HG02623 (cell line): ENCODE results near the gene NR1I3.

ENCODE experiments used
- ATAC-seq: cut with Tn5 transposase; IDR thresholded peaks from one replicate; pipeline ENCODE4 v1.9.1; 2021; ENCODE audit warnings: moderate library complexity; ENCODE audit not compliant: unreplicated experiment

The NR1I3 gene

DNA sequence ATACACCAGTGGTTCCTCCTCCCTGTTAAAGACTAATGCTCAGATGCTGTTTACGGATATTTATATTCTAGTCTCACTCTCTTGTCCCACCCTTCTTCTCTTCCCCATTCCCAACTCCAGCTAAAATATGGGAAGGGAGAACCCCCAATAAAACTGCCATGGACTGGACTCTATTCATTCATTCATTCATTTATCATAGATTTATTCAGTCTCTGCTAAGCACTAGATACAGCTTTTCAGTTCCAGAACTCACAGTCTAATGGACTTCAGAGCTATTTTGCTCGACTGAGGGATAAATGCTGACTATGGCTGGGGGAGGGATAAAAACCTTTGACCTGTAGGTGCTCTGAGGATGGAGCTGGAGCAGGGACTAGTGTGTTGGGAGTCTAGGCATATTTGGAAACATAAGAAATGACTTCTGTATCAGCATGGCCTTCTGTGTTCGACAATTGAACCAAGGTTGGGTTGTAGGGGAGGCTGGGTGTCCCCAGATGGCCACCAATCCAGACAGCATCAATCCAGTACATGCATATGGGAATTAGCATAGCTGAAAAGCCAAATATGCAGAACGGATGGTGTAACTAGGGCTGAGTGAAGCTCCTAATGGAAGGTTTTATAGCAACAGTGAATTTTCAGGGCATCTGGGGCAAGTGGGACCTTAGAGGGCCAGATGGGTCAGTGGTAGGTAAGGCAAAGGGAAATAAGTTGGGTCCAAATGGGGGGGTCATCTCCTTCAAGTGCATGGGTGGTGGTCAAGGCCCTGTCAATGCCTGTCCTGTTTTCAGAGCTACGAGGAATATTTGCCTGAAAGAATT, 18.7 kb downstream of the NR1I3 start:
- no peak for ATAC-seq

DNA sequence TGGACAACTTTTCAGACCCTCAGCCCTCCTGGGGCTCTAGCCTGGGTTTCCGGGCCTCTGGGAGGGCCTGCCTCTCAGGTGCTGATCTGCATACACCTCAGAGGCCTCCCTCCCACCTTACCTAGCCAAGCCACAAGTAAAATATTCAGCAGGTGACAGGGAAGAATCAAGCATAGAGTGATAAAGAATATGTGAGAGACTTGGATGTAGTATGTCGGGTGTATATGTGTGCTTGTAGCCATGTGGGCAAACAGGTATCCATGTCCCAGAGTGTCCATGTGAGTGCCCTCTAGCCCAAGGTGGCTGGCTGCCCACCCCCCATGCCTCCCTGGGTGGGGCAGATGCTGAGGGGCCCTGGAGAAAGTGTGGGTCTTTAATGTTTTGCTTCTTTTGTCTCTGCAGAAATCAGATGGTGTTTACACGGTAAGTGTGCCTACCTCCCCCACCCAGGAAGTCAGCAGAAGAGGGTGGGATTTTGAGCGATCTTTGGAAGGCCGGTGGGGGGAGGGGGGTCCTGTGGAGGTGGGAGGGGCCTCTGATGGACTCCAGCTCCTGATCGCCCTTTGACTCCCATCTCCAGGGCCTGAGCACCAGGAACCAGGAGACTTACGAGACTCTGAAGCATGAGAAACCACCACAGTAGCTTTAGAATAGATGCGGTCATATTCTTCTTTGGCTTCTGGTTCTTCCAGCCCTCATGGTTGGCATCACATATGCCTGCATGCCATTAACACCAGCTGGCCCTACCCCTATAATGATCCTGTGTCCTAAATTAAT, 19.5 kb downstream of the NR1I3 start:
- ATAC-seq = no peak

DNA sequence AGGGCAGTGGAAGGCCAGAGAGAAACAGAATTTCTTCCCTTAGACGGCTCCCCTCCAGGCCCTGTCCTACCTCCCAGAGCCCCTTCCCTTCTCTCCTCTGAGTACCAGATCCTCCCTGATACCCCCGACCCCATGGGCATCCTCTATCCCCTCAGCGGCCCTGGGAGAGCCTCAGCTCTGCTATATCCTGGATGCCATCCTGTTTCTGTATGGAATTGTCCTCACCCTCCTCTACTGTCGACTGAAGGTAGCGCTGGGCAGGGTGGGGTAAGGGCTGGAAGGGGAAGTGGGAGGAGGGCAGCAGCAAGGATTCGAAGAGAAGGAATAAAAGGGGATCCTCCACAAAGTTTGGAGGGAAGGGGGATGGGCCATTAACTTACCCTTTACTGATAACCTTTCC, 20.2 kb downstream of the NR1I3 start:
- ATAC-seq = no peak

DNA sequence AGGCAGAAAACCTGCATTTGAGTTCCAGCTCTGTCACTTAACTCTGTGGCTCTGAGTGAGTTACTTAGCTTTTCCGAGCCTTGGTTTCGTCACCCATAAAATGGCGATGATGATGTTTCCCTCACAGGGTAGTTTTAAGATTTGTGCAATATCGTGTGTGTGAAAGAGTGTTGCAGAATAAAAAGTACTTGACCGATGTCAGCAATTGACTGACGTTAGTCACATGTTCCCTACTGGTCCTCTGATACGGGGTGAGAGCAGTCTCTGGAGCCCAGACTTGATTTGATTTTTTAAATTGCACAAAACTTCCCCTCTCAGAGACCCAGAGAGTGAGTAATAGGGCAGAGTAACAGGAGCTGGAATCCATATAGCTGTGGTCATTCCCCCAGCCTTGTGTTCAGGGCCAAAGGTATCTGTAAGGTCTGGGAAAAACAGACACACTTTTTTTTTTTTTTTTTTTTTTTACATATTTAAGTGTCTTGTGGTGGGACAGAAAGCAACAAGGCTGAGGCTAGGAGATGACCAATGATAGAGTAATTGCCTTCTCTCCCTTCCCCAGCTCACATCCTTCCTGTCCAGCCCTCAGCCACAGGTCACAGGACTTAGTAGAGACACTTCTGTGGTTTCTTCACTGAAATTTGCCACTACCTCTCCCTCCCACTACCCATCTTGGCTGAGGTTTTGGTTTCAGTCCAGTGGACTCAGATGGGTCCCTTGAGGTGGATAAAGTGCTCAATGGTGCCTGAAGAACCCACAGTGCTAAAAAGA, 20.9 kb downstream of the NR1I3 start:
- ATAC-seq = peak; percentile 83

DNA sequence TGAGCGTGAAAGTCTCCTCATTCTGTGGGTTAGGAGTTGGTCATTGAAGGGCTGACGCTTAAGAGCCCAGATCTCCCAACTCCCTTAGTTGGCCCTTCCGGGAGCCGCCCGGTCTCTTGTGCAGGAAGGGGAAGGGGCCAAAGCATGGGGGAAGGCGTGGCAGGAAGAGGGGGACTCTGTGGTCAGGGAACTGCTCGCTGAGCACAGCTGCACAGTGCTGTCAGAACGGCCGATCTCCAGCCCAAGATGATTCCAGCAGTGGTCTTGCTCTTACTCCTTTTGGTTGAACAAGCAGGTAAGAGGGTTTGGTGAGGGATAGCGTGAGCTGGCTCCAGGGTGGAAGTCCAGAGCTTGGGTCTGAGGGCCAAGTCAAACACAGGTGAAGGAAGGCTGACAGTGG, 22.9 kb downstream of the NR1I3 start, which contains the start of gene FCER1G:
Gene FCER1G (plus strand): TSS at position 220 of the 400 bp plus-strand sequence. CDS start 27 bp downstream, at position 247.
- ATAC-seq = no peak

DNA sequence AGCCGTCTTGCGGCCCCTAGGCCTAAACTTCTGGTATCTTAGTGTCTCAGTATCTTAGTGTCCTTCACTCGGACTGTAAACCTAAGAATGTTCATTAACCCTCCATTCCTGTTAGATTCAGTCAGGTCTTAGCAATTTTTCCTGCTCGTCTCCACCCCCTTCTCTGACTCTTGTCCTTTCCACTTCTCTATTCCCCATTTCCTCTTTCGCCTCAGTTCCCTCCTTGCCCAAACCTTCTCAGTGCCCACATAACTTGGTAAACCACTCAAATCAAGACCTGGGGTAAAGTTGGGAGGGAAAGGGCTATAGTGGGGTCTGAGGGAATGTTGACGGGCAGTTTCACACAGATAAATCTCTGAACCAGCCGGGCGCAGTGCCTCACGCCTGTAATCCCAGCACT, 23.6 kb downstream of the NR1I3 start:
- no peak for ATAC-seq

DNA sequence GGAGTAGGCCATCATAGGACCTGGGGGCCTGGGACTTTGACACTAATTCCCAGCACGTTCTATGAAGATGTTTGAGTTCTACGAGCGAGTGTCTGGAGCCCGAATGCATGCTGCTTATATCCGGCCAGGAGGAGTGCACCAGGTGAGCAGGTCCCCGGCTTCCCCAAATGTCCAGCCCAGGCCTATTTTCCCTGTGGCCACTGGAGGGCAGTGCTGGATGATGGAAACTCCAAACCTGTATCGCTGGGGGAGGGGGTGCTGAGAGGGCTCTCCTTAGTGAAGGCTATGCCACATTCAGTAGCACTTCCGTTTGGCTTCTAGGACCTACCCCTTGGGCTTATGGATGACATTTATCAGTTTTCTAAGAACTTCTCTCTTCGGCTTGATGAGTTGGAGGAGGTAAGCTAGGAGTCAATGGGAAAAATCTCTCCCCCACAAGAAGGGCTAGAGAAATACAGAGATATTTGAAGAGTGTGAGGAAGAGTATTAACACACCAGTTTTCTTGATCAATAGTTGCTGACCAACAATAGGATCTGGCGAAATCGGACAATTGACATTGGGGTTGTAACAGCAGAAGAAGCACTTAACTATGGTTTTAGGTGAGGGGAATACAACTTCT, 28.1 kb downstream of the NR1I3 start:
- no peak for ATAC-seq

DNA sequence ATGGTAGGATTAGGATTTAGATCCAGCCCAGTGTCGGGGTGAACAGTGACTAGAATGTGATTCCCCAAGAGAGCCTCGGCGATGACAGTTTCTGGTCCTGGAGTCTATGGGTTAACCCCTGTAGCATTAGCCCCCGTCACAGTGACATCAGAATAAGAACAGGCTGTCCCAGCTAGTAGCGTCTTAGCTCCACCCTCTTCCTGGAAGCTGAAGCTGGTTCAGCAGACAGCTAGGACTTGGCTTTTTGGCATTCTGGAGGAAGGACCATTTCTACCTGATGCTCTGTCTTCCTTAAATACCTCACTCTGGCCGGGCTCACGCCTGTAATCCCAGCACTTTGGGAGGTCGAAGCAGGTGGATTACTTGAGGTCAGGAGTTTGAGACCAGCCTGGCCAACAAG, 30.8 kb downstream of the NR1I3 start:
- ATAC-seq = no peak

DNA sequence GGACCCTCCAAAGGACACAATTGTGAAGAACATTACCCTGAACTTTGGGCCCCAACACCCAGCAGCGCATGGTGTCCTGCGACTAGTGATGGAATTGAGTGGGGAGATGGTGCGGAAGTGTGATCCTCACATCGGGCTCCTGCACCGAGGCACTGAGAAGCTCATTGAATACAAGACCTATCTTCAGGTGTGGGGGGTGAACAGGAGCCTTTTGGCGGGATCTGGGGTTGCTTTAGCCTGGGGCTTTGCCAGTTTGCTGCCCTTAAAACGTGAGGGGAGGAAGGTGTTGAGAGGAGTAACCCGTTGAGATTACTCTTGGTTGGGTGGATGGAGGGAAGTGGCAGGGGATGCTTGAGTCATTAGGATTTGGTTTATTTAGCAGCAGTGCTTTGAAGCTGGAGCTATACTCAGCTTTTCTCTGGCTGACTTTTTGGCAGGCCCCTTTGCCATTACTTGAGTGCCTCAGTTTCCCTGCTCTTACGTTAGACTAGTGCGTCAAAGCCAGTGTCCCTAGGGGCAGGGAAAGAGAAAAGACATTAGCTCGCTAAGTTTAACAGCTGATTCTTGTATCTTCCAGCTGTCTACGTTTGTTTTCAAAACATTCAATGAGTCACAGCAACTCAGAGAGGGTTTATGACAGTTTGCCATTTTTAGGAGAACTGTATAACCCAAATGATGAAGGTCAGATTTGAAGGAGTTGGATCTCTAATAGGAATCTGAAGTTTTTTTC, 31.4 kb downstream of the NR1I3 start:
- ATAC-seq = no peak

DNA sequence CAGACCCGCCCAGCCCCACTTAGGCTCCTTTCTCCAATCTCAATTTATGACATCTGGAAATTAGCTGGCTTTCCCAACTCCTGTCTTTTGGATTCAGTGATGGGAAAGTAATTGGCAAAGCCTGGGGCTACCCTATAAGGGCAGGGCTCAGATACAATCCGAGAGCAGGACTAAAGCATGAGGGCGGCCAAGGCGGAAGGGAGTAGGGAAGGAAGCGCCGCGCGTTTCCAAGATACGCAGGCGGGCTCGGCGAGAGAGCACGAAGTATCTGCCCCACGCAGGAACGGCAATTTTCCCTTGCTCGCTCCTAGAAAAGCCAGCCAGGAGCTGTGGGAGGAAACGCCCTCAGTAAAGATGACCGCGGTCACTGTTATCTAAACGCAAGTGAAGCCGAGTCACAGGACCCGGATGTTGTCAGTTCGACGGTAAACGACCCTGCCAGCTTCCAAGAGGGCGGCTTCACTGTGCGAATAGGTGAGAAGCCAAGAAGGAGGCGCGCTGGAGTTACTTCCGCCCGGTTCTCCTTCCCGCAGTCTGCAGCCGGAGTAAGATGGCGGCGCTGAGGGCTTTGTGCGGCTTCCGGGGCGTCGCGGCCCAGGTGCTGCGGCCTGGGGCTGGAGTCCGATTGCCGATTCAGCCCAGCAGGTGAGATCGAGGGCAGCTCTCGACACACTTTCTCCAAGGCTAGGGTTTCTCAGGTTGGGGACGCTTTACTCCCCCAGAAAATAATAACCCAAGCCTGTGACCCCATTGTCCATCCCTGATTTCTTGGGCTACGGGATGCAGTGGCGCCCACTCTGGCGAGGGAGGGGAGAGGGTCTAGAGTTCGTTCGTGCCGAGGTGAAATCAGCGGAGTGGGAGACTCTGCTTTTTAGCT, 35.9 kb downstream of the NR1I3 start, which contains the start of gene NDUFS2:
Gene NDUFS2 (plus strand): TSS at position 532 of the 877 bp plus-strand sequence. CDS start 19 bp downstream, at position 551.
- peak; percentile 92 for ATAC-seq

DNA sequence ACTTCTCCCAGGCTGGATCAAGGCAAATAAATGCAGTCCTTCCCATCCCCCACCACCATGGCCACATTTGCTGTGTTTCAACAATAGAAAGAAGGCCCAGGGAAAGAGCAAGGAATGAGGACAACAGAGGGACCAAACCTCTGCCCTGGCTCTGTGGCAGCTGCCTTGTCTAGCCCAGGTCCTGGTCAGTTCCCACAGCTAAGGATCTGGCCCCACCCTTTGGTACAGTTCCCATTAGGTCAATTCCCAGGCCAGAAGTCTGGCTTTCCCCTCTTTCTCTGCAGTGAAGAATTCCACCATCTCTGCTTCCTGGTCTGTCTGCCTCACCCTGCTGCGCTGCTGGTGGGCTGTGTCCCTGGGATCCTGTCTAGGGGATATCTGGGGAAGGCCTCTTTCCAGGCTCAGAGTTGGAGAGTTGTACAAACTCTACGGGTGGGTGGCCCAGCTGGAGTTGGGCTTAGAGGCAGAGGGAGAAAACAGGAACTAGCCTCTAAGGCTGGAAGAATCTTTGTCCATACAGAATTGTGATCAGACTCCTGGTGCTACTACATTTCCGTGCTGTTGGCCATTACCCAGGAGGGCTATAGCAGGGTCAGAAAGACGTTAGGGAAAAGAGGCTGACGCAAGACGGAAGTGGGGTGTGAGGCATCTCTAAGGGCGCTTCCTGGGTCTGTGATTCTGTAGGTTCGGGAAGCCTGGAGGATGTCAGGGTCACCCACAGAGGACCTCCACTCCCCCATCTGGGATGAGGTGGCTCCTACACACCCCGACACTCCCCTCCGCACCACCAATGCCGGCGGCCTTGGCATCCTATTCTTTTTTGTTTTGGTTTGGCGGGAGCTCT, 36.8 kb downstream of the NR1I3 start:
- ATAC-seq = no peak

DNA sequence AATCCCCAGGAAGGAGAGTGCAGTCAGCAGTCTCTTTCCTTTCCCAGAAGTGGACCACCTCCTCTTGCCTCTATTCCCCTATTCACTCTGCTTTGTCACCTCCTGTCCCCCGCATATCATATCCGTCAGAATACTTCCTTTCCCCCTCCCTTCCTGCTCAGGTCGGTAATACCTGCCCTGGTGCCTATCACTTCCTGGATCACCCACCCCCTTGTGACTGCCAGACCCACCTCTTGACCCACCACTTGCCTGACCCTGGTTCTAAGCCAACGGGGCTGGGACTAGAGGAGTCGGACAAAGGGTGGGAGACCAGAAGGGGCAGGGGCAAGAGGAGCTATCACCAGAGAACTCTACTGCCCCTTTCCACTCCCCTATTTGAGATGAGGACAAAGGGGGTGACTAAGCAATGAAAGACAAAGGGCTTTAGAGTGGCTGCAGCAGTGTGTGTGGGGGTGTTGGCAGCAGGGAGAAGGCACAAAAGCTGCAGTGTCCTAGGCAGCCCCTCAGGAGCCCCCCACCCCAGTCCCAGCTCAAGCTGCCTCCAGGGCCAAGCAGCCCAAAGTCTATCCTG, 37.5 kb downstream of the NR1I3 start:
- ATAC-seq = no peak

DNA sequence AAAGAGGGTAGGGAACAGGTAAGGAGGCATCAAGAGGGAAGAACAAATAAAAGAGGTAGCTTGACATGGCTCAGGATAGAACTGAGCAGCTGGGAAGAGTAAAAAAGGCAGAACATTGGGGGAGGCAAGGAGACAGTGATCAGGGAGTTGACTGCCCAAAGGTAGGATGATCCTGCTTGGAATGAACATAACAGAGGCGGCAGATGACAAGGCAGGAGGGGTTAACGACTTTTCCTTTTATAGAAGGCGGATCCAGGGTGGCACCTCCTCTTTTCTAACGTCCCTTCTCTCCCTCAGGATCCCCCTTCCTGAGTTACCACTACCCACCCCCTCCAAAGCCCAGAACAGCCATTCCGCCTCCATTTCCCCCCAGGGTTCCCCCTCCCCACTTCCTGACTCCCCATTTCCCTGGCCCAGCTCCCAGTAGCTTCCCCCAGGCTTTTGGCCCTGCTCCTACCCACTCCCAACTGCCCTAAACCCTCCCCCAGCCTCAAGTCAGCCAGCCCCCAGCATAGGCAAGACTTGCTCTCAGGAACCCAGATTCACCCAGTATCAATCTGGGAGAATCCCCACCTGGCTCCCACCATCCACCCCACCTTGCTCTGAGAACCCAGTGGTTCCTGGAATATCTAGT, 38.4 kb downstream of the NR1I3 start:
- no peak for ATAC-seq

DNA sequence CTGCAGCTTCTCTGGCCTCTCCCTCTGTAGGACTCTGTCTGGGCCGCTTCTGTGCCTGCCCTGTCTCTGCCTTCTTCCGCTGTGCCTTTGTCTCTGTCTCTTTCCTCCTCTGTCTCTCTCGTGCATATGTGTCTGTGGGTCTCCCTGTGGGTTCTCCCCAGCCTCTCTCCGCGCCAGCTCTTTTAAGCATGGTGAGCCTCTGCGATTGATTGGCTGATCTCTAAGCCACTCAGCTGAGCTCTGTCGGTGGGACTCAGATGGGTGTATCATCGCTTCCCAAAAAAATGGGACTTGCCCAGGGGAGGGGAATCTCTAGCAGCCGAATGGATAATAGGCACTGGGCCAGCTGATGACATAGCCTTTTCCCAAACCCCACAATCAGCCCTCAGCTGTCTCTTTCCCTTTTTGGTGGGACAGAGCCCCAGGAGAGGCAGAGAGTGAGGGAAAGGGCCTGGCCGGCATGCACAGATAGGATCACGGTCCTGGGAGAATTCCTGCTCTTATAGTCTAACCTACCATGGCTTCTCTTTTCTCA, 39.0 kb downstream of the NR1I3 start, which contains the start of gene ADAMTS4:
Gene ADAMTS4 (minus strand): TSS at position 158 of the 535 bp plus-strand sequence. CDS start 427 bp downstream, outside the sequence.
- ATAC-seq = no peak

DNA sequence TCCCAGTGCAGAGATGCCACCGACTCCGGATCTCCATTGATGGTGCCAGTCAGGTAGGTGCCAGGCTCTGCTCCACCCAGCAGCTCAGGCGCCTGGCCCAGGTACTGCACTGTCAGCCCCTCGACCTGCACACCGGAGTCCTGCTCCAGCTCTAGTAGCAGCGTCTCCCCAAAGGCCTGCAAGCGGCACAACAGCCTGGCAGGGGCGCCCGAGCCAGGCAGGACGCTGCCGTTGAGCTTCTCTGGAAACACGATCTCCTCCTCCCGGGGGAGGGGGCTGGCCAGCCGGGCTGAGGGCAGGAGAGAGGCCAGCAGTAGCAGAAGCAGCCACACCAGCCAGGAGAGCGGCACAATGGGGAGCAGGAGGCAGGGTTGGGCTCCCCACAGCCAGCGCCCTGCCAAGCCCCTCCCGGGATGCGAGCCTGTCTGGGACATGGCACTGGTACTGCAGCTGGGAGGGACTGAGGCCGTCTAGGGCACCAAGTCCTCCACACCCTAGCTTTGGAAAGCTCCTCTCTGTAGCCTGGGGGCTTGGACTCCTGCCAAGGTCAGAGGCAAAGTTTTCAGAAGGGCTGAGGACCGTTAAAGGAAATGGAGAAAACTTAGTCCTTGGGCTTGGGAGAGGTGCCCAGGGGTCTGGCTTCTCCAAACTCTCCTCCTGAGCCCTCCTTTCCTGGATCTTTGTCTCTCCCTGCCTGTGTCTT, 39.7 kb downstream of the NR1I3 start:
- ATAC-seq = no peak

DNA sequence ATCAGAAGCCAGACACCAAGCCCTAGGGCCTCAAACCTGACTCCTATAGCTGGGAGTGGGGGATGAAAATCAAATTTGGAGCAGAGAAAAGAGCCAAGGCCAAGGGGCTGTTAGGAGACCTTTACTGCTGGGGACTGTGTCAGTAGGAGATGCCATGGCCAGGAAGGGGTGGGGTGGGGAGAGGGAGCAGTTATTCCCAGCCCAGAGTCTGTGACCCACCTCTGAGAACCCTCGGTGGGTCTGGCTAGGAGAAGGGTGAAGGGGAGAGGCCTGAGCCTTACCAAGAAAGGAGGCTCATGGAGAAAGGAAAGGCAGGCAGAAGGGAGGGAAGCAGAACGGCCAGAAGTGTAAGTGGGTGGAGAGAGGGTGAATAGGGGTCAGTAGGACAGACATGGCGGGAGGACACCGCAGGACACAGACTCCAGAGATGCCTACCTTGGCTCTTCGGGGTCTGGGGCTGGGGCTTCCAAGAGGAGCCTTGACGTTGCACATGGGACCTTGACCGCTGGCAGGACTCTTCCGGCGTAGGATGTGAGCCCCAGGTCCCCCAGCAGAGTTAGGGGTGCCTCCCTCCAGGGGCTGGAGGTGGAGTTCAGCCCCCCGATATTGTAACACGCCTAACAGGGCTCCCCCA, 40.3 kb downstream of the NR1I3 start:
- ATAC-seq = no peak
